Parathyroid adenoma (tissue), 2 donors: Measurements from ENCODE around the gene MGAT3.

Experiments
- H2AFZ ChIP-seq: fragments of 300-600 bp; sonication (generic); one replicate; pipeline ENCODE4 v1.7.0; 2017; ENCODE audit warnings: antibody characterized with exemption, mild to moderate bottlenecking
- H3K27ac ChIP-seq: fragments of 300-600 bp; sonication (generic); one replicate; pipeline ENCODE4 v1.7.0; 2017
- H3K27me3 ChIP-seq: fragments of 300-600 bp; sonication (generic); one replicate; pipeline ENCODE4 v1.7.0; 2017; ENCODE audit warnings: low read length; ENCODE audit not compliant: control insufficient read depth, insufficient read depth
- H3K36me3 ChIP-seq: fragments of 300-600 bp; sonication (generic); one replicate; pipeline ENCODE4 v1.7.0; 2017; ENCODE audit warnings: low read length; ENCODE audit not compliant: control insufficient read depth, insufficient read depth
- H3K4me1 ChIP-seq: fragments of 300-600 bp; sonication (generic); one replicate; pipeline ENCODE4 v1.7.0; 2017; ENCODE audit warnings: control low read depth
- H3K4me2 ChIP-seq: fragments of 300-600 bp; sonication (generic); one replicate; pipeline ENCODE4 v1.7.0; 2017; ENCODE audit warnings: low read length
- H3K4me3 ChIP-seq: fragments of 300-600 bp; sonication (generic); one replicate; pipeline ENCODE4 v1.7.0; 2017; ENCODE audit warnings: low read depth, low read length
- H3K79me2 ChIP-seq: fragments of 300-600 bp; sonication (generic); one replicate; pipeline ENCODE4 v1.7.0; 2017; ENCODE audit warnings: control low read depth
- H3K9ac ChIP-seq: fragments of 300-600 bp; sonication (generic); one replicate; pipeline ENCODE4 v1.7.0; 2017; ENCODE audit warnings: mild to moderate bottlenecking
- H3K9me3 ChIP-seq: fragments of 300-600 bp; sonication (generic); one replicate; pipeline ENCODE4 v1.7.0; 2017; ENCODE audit warnings: low read length; ENCODE audit not compliant: control insufficient read depth
- CTCF ChIP-seq: fragments of 300-600 bp; sonication (generic); IDR thresholded peaks from one replicate; pipeline ENCODE4 v1.7.0; 2017; ENCODE audit warnings: antibody characterized with exemption, mild to moderate bottlenecking
- donor health status: primary hyperparathyroidism.

MGAT3 gene

GRCh38 chr22:39471381-39472141 lies 14.7 kb downstream of the MGAT3 start:
- no peak overlapping the region for H3K4me2 ChIP-seq
- no peak overlapping the region for H3K9ac ChIP-seq
- no peak overlapping the region for H3K4me3 ChIP-seq
- no peaks in the 10 kb centered on the region for H3K79me2 ChIP-seq
- H2AFZ ChIP-seq, result no peak overlapping the region
- no peaks in the 10 kb centered on the region for H3K4me1 ChIP-seq
- no peak for TF ChIP-seq CTCF
- H3K27me3 ChIP-seq, result no peaks in the 10 kb centered on the region
- H3K27ac ChIP-seq, result peak overlapping the region; percentile 24
- no peaks in the 10 kb centered on the region for H3K36me3 ChIP-seq
- no peaks in the 10 kb centered on the region for H3K9me3 ChIP-seq

- Histone ChIP-seq H3K4me3 (no peak overlapping the region), H3K27ac (peak overlapping the region; percentile 24), H3K27me3 (no peaks in the 10 kb centered on the region), H3K36me3 (no peaks in the 10 kb centered on the region), H3K4me1 (no peaks in the 10 kb centered on the region), H3K9me3 (no peaks in the 10 kb centered on the region), H3K79me2 (no peaks in the 10 kb centered on the region), H3K4me2 (no peak overlapping the region), H2AFZ (no peak overlapping the region), H3K9ac (no peak overlapping the region)
- TF ChIP-seq CTCF, result no peak
Observed at GRCh38 chr22:39472570-39473556, 16.1 kb downstream of the MGAT3 start.

- no peaks in the 10 kb centered on the region for H3K79me2 ChIP-seq
- H3K4me2 ChIP-seq, result no peak overlapping the region
- no peak for TF ChIP-seq CTCF
- H3K4me3 ChIP-seq, result no peak overlapping the region
- no peaks in the 10 kb centered on the region for H3K36me3 ChIP-seq
- H3K9me3 ChIP-seq, result no peaks in the 10 kb centered on the region
- no peak overlapping the region for H3K9ac ChIP-seq
- H3K27me3 ChIP-seq, result no peaks in the 10 kb centered on the region
- H3K4me1 ChIP-seq, result no peaks in the 10 kb centered on the region
- H3K27ac ChIP-seq, result no peak overlapping the region
- no peak overlapping the region for H2AFZ ChIP-seq
Observed at GRCh38 chr22:39473851-39474250, 17.0 kb downstream of the MGAT3 start.

GRCh38 chr22:39474351-39475111 lies 17.7 kb downstream of the MGAT3 start:
- H3K4me3 ChIP-seq, result no peak overlapping the region
- no peak overlapping the region for H3K9ac ChIP-seq
- TF ChIP-seq CTCF, result no peak
- no peaks in the 10 kb centered on the region for H3K79me2 ChIP-seq
- no peak overlapping the region for H2AFZ ChIP-seq
- no peaks in the 10 kb centered on the region for H3K4me1 ChIP-seq
- no peak overlapping the region for H3K4me2 ChIP-seq
- no peaks in the 10 kb centered on the region for H3K36me3 ChIP-seq
- H3K27me3 ChIP-seq, result no peaks in the 10 kb centered on the region
- H3K27ac ChIP-seq, result no peak overlapping the region
- H3K9me3 ChIP-seq, result no peaks in the 10 kb centered on the region
